COLO668 (cell line): ENCODE results near the gene RANBP17.

Experiments
- DNase-seq: peaks from one replicate; lab custom pipeline; 2025; ENCODE audit not compliant: unreplicated experiment; lab: John Stamatoyannopoulos, UW

RANBP17 gene

DNA sequence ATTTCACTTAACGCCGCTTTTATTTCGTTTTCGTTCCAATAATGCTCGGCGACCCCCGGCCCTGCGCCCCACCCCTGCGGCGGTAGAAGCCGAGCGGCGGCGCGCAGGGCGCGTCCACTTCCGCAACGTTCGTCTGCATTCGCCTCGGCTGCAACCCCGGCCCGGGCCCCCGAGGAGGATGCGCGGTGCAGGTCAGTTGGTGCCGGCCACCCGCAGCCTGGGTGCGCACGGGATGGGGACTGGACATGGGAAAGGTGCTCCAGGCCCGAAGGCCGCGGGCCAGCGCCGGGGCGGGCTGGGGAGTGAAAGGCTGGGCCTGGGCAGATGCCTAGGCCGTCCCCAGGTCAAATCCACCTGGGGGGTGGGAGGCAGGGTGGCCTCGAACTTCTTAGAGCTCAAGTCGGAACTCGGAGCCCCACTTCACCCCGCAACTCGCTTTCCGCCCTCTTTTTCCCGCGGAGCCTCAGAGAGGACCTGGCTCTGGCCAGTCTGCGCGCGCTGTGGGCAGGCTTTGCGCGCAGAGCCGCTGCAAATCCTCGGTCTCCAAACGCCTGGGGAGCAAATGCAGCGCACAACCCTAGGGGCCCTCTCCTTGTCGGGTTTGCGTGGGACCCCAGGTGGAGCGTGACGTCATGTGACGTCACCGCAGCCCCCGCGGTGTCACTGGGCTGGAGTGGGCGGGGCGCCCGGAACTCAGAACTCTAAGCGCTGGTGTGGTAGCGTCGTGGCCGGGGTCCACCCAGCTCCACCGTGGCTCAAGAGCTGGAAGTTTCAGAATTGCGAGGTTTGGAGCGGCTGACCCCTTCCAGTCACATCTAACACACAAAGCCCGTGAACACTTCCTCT lies 450.5 kb downstream of the RANBP17 start:
- DNase-seq = no peak

DNA sequence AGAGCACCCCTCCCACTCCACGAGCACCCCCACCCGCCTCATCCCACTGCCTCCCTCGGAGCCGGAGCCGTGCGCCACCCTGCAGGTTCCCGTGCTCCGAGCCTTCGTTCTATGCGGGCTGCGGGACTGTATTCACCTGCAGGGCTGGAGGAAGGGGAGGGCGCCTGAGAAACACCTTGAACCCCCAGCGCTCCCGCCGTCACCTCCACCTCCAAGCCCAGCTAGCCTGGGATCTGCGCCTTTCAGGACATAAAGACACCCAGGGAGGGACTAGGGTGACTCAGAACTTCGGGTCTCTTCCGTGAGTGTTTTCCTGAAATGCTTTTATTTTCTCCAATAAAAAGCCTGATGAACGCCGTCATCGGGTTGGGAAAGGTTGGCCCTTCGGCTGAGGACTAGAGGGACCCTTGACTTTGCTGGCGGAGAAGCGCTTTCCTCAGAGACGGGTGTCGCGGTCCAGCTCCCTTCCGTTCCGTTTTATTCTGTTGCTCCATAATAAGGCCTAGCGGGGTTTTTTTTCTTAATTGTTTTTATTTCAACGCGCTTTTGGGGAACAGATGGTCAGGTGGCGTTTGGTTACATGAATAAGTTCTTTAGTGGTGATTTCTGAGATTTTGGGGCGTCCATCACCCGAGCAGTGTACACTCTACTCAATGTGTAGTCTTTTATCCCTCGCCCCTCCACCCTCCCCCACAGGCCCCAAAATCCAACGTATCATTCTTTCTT lies 451.8 kb downstream of the RANBP17 start:
- no peak for DNase-seq

DNA sequence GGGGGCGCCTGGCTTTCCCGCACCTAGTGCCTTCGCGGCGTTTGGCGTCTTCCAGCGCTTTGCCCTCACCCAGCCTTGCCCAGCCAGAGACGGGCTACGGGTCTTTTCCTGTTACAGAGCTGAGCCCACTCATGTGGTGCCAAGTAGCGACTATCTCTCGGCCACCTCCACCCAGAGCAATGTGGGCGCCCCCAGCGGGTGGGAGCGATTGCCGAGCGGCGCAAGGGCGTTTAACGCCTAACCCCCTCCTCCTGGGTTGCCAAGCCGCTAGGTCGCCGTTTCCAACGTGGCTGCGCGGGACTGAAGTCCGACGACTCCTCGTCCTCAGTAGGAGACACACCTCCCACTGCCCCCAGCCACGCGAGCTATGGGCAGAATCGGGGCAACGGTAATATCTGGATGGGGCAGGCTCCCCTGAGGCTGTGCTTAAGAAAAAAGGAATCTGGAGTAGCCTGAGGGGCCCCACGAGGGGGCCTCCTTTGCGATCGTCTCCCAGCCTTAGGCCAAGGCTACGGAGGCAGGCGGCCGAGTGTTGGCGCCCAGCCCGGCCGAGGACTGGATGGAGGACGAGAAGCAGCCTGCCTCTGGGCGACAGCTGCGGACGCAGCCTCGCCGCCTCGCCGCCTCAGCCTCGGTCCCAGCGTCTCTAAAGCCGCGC lies 453.0 kb downstream of the RANBP17 start:
- no peak for DNase-seq

GRCh38 chr5:171315386-171315891 lies 453.6 kb downstream of the RANBP17 start:
- no peak for DNase-seq

GRCh38 chr5:171315925-171316257 lies 454.1 kb downstream of the RANBP17 start:
- DNase-seq = no peak

GRCh38 chr5:171316258-171317121 lies 454.7 kb downstream of the RANBP17 start:
- DNase-seq = no peak

- DNase-seq = no peak
Measured at GRCh38 chr5:171317230-171317629, 455.4 kb downstream of the RANBP17 start.

GRCh38 chr5:171318026-171318425 lies 456.2 kb downstream of the RANBP17 start:
- DNase-seq = no peak

GRCh38 chr5:171321447-171321846 lies 459.6 kb downstream of the RANBP17 start:
- no peak for DNase-seq

DNA sequence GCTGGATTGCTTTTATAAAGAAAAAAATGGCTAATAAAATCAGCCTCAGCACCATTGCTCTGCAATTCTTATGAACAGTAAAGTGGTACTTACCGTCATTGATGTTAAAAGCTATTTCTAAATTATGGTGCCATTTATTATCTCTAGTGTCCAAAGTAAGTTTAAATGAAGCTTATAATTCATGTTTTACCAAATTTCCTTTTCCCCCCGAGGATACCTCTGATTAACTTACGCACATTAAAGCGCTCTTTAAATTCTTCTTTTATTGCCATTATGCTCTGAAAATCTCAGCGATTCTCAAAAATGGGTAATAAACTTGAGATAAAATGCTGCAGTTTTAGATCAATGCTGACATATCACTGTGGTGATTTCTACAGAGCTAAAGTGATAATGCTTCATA lies 460.7 kb downstream of the RANBP17 start:
- DNase-seq = no peak

GRCh38 chr5:171323007-171323406 lies 461.2 kb downstream of the RANBP17 start:
- no peak for DNase-seq

GRCh38 chr5:171323806-171324632 lies 462.2 kb downstream of the RANBP17 start:
- DNase-seq = no peak

GRCh38 chr5:171330021-171330420 lies 468.2 kb downstream of the RANBP17 start:
- DNase-seq = no peak

DNA sequence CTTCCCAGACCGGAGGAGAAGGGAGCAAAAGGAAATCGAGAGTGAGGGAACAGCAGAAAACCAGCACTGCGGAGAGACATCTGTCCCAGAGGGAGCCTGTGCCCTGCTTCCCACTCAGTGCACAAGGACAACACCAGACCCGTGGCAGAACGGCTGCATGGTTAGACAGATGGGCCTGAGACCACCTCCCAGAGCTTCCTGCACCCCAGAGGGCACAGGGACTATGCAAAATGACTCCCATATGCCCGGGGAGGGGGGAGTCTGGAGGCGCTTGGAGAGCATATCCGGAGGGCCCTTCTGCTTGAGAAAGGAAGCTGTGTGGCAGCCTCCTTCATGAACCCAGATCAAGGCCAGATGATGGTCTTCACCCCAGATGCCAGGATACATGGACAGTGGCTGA lies 473.8 kb downstream of the RANBP17 start:
- no peak for DNase-seq

DNA sequence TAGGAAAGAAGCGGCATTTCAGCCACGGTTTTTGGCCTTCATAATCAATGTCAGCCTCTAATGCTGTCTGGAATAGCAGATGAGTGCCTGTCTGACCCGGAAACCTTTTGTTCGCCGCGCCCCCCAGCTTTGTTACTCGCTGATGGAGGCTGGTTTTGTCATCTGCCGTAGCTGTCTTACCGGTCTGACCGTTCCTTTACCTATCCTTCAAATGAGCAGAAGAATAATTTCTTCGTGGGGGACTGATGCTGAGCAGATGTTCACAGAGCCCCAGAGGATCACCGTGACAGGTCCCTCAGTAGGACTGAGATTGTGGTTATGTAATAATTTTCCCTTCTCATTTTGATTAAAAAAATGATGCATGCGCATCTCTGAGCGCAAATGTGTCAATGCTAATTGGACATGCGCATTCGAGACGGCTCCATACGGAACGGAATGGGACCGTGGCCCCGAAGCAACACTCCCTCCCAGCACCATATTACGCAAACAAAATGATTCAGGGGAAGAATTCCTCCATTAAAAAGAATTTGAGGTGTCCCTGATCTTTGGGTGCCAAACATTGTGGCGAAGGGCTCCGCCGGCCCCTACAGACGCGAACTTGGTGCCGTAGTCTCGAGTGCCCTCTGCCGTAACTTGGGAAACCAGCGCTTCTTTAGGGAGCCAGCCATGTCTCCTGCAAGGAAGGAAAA lies 474.8 kb downstream of the RANBP17 start:
- peak; percentile 26 for DNase-seq

- DNase-seq = no peak
Measured at GRCh38 chr5:171337210-171337569, 475.4 kb downstream of the RANBP17 start.

- DNase-seq = no peak
Measured at GRCh38 chr5:171340042-171340441, 478.2 kb downstream of the RANBP17 start.

DNA sequence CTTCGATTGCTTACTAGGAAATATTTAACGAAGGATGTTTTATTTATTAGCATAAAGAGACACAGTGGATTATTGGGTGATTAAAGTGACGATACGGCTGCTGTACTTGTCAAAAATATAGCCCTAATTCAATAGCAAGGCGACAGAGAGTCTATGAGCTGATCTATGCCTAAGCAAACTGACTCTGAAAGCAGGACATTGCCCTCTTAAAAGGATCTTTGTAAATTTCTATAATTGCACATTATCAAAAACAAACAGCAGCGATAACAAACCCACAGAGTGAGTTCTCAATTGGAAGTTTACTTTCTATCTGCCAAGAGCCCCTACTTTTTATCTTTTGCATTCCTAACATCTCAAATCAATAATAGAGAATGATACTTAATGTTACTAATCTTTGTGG lies 478.7 kb downstream of the RANBP17 start:
- no peak for DNase-seq

DNA sequence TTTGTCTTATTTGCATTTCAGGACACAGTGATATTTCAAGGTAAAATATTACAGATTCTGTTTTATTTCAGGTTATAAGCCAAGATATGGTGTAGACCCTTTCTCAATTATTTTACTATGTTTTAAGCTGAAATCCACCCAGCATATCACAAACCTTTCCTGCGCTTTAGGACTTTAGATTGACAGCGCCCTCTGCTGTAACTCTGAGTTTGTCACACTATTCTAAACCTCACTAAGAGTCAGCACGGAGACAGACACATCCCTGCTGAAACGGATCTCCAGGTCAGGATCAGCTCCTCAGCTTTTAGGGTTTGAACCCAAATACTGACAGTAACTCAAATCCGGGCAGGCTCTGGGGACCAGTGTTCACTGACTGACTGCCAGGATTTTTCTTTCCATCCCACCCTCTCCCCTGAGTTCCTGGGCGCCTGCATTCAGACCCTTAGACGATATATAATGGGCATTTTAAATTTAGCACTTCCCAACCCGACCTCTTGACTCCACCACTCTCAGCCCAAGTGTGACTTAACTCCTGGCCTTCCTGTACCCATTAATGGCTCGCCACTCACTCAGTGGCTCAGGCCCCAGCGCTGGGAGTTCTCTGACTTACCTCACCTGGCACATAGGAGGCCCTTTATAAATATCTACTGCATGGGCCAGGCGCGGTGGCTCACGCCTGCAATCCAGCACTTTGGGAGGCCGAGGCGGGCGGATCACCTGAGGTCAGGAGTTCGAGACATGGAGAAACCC lies 480.7 kb downstream of the RANBP17 start:
- peak; percentile 23 for DNase-seq
